OCI-LY7 (cell line): ENCODE results near the gene P4HTM. TPM values are rescaled to one million over a fixed set of nuclear protein-coding genes. Genes with fewer than 3 reads are reported as not detected.

Experiments
- BruUV-seq: library from RNA; stranded (reverse); fragments of 400-500 nt; replicated peaks from 2 replicates; lab custom pipeline; 2021; lab: Mats Ljungman, UMichigan
- CTCF ChIA-PET: fragments of 300-600 bp; sonication (Branson Sonifier 250); formaldehyde crosslinking; loops from one replicate; lab custom pipeline; 2022; ENCODE audit warnings: antibody characterized with exemption; ENCODE audit not compliant: unreplicated experiment; lab: Charles Lee
- POLR2A ChIA-PET: fragments of 300-600 bp; sonication (Branson Sonifier 250); formaldehyde crosslinking; loops from one replicate; lab custom pipeline; 2022; ENCODE audit warnings: antibody characterized with exemption; lab: Charles Lee
- DNase-seq: peaks from one replicate; pipeline ENCODE4 v3.0.0-alpha.2; 2015; ENCODE audit warnings: low spot score
- H2AFZ ChIP-seq: fragments of 200-600 bp; sonication (generic), shearing (Covaris generic); 2 replicates; pipeline ENCODE4 v1.6.1; 2014; ENCODE audit warnings: mild to moderate bottlenecking, antibody characterized with exemption, low read length, moderate library complexity
- H3K27ac ChIP-seq: fragments of 200-600 bp; sonication (generic); 2 replicates; pipeline ENCODE4 v1.5.1; 2014; ENCODE audit warnings: mixed run types, low read depth, mild to moderate bottlenecking, moderate library complexity, low read length, inconsistent platforms; ENCODE audit not compliant: poor library complexity, severe bottlenecking
- H3K36me3 ChIP-seq: fragments of 200-600 bp; sonication (generic); 2 replicates; pipeline ENCODE4 v1.6.1; 2014; ENCODE audit warnings: mild to moderate bottlenecking, antibody characterized with exemption, low read length, moderate library complexity, mixed read lengths; ENCODE audit not compliant: insufficient read depth
- H3K4me1 ChIP-seq: fragments of 200-600 bp; sonication (generic); 2 replicates; pipeline ENCODE4 v1.5.1; 2014; ENCODE audit warnings: mild to moderate bottlenecking, low read length; ENCODE audit not compliant: insufficient read depth, poor library complexity, severe bottlenecking
- H3K4me2 ChIP-seq: fragments of 200-600 bp; sonication (generic); 2 replicates; pipeline ENCODE4 v1.6.1; 2014; ENCODE audit warnings: mild to moderate bottlenecking, low read length
- H3K4me3 ChIP-seq: fragments of 200-600 bp; sonication (generic); 2 replicates; pipeline ENCODE4 v1.5.1; 2014; ENCODE audit warnings: mild to moderate bottlenecking, low read depth, low read length; ENCODE audit not compliant: poor library complexity, severe bottlenecking
- H3K79me2 ChIP-seq: fragments of 200-600 bp; sonication (generic); 2 replicates; pipeline ENCODE4 v1.6.1; 2016; ENCODE audit warnings: low read depth, mild to moderate bottlenecking, low read length, moderate library complexity, mixed read lengths; ENCODE audit not compliant: insufficient read depth
- H3K9me2 ChIP-seq: fragments of 200-600 bp; sonication (generic); 2 replicates; pipeline ENCODE4 v1.6.1; 2016; ENCODE audit warnings: mild to moderate bottlenecking, low read length, mixed read lengths; ENCODE audit not compliant: insufficient read depth
- H3K9me3 ChIP-seq: fragments of 200-600 bp; sonication (generic); 2 replicates; pipeline ENCODE4 v1.6.1; 2014; ENCODE audit warnings: mild to moderate bottlenecking, mixed run types, low read length, mixed read lengths
- H4K20me1 ChIP-seq: fragments of 200-600 bp; sonication (generic); 2 replicates; pipeline ENCODE4 v1.6.1; 2014; ENCODE audit warnings: mild to moderate bottlenecking, antibody characterized with exemption, low read length, moderate library complexity, mixed read lengths; ENCODE audit not compliant: insufficient read depth
- EZH2phosphoT487 ChIP-seq: fragments of 200-600 bp; sonication (generic); IDR thresholded peaks from 2 replicates; pipeline ENCODE4 v1.6.1; 2018; ENCODE audit warnings: low read depth, borderline replicate concordance, mild to moderate bottlenecking, mixed run types, antibody characterized with exemption, low read length, moderate library complexity, mixed read lengths
- intact Hi-C: fragments of 100-400 bp; cut with micrococcal nuclease; formaldehyde crosslinking; loops from one replicate; pipeline ENCODE4 v1.10.0; 2022; ENCODE audit not compliant: unreplicated experiment
- total RNA-seq, 2 experiments: library from RNA; depleted of rRNA in 1 of 2; stranded (reverse); fragments of >200 nt in 1 of 2; shearing (Covaris generic) in 1 of 2; gene quantifications; 2 replicates each; pipeline ENCODE4 v1.2.3, GENCODE V29; 2014 to 2022
- TF ChIP-seq, protein P1 (sequence below): fragments of 200-600 bp; sonication (generic); conservative IDR thresholded peaks from 2 replicates; pipeline ENCODE4 v1.5.1; 2014; ENCODE audit warnings: mild to moderate bottlenecking, antibody characterized with exemption, low read length, moderate library complexity, mixed read lengths

The P4HTM gene
- total RNA-seq, 2 experiments from 2014 or later: 36.9 to 45.3 TPM

DNA sequence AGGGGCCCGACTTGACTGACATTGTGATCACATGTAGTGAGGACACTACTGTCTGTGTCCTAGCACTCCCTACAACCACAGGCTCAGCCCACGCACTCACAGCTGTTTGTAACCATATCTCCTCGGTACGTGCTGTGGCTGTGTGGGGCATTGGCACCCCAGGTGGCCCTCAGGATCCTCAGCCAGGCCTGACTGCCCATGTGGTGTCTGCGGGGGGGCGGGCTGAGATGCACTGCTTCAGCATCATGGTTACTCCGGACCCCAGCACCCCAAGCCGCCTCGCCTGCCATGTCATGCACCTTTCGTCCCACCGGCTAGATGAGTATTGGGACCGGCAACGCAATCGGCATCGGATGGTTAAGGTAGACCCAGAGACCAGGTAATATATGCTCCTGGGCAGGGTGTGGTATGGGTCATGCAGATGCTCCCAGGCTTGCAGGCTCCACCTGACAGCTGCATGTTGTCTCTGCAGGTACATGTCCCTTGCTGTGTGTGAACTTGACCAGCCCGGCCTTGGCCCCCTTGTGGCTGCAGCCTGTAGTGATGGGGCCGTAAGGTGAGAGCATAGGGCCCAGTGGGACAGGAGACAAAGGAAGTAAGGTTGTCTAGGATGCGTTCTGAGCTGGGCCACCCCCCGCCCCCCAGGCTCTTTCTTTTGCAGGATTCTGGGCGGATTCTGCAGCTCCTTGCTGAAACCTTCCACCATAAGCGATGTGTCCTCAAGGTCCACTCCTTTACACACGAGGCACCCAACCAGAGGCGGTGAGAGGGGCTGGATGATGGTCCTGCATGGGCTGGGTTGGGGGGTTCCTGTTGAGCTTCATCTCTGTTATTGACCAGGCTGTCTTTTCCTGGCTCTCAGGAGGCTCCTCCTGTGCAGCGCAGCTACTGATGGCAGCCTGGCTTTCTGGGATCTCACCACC is 24.0 kb downstream of the P4HTM start:
- Histone ChIP-seq H3K9me3 (no peaks in the 10 kb centered on the region), H3K4me3 (no peak overlapping the region), H2AFZ (no peak overlapping the region), H3K9me2 (no peaks in the 10 kb centered on the region), H3K27ac (no peak overlapping the region), H3K79me2 (peaks cover 10% of the 10 kb centered on the region; the same call in 1 of the 2 replicates), H3K4me1 (peaks cover 15% of the 10 kb centered on the region), H4K20me1 (no peaks in the 10 kb centered on the region), H3K4me2 (no peak overlapping the region), H3K36me3 (peaks cover 61% of the 10 kb centered on the region)
- CTCF ChIA-PET: interaction anchor here (0.8 to 1.2 kb wide), 2 partner anchors 24 to 26 kb away, joined by 3 to 7 read pairs; partner anchors contain the start of gene P4HTM
- intact Hi-C loops: loop anchor here (1.0 kb wide), 1 partner anchor 26 kb away; no protein-coding TSS in a partner anchor
- POLR2A ChIA-PET: no interaction called here
- BruUV-seq: no TSS peak
- TF ChIP-seq EZH2phosphoT487: no peak
- TF ChIP-seq, protein P1, sequence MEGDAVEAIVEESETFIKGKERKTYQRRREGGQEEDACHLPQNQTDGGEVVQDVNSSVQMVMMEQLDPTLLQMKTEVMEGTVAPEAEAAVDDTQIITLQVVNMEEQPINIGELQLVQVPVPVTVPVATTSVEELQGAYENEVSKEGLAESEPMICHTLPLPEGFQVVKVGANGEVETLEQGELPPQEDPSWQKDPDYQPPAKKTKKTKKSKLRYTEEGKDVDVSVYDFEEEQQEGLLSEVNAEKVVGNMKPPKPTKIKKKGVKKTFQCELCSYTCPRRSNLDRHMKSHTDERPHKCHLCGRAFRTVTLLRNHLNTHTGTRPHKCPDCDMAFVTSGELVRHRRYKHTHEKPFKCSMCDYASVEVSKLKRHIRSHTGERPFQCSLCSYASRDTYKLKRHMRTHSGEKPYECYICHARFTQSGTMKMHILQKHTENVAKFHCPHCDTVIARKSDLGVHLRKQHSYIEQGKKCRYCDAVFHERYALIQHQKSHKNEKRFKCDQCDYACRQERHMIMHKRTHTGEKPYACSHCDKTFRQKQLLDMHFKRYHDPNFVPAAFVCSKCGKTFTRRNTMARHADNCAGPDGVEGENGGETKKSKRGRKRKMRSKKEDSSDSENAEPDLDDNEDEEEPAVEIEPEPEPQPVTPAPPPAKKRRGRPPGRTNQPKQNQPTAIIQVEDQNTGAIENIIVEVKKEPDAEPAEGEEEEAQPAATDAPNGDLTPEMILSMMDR: peak; percentile 82
- DNase-seq: peak; percentile 69

DNA sequence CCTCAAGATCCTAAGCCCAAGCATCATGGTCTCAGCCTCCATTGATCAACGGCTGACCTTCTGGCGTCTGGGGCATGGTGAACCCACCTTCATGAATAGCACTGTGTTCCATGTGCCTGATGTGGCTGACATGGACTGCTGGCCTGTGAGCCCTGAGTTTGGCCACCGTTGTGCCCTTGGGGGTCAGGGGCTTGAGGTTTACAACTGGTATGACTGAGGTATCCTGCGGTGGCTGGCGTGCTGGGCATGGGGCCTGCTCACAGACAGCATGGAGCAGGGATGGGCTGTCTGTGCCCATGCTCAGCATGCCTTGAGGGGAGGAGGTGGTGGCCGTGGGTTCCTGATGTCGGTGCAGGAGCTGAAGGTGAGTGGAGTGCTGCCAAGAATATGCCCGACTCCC is 25.0 kb downstream of the P4HTM start:
- Histone ChIP-seq H3K9me2 (no peaks in the 10 kb centered on the region), H2AFZ (no peak overlapping the region), H3K4me2 (no peak overlapping the region), H3K4me3 (no peak overlapping the region), H3K79me2 (peaks cover 9% of the 10 kb centered on the region; the same call in 1 of the 2 replicates), H3K9me3 (no peaks in the 10 kb centered on the region), H3K4me1 (peaks cover 22% of the 10 kb centered on the region), H3K27ac (no peak overlapping the region), H4K20me1 (no peaks in the 10 kb centered on the region), H3K36me3 (peaks cover 55% of the 10 kb centered on the region)
- CTCF ChIA-PET: no interaction called here
- POLR2A ChIA-PET: no interaction called here
- intact Hi-C loops: no loop called here
- no peak for DNase-seq
- no TSS peak for BruUV-seq
- TF ChIP-seq, protein P1: no peak
- TF ChIP-seq EZH2phosphoT487: no peak

DNA sequence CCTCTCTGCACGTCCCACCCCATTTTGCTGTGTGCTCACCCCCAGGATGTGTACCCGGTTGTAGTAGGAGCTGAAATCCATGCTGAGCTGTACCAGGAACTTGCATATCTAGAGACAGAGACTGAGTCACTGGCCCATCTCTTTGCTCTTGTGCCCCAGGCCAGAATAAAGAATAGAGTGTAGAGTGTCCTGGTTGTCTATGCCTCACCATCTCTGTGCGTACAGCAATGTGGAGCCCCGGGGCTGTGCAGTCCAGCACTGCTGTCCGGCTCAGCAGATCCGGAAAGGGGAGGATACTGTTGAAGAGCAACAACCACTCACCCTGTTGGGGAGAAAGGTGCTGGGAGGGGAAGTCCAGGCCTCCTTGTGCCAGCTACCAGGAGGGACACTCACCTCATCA is 25.7 kb downstream of the P4HTM start:
- H3K36me3 ChIP-seq: peaks cover 55% of the 10 kb centered on the region
- POLR2A ChIA-PET: no interaction called here
- no peak for DNase-seq
- no peaks in the 10 kb centered on the region for H3K9me2 ChIP-seq
- CTCF ChIA-PET: no interaction called here
- intact Hi-C loops: no loop called here
- H3K4me3 ChIP-seq: no peak overlapping the region
- no peak overlapping the region for H2AFZ ChIP-seq
- H3K4me1 ChIP-seq: peaks cover 22% of the 10 kb centered on the region
- no peak overlapping the region for H3K27ac ChIP-seq
- no peaks in the 10 kb centered on the region for H4K20me1 ChIP-seq
- peaks cover 16% of the 10 kb centered on the region; the same call in 1 of the 2 replicates for H3K79me2 ChIP-seq
- no TSS peak for BruUV-seq
- TF ChIP-seq, protein P1: no peak
- no peak for TF ChIP-seq EZH2phosphoT487
- H3K4me2 ChIP-seq: no peak overlapping the region
- H3K9me3 ChIP-seq: no peaks in the 10 kb centered on the region
